ENCODE data around the gene GGT6. TPM values are rescaled to one million over a fixed set of nuclear protein-coding genes. Genes with fewer than 3 reads are reported as not detected.

Gene GGT6
- polyA plus RNA-seq, 1 donor (not counting 4 experiments of a cell fraction or from before 2014, with no cell fraction given): 0.93 TPM

DNA sequence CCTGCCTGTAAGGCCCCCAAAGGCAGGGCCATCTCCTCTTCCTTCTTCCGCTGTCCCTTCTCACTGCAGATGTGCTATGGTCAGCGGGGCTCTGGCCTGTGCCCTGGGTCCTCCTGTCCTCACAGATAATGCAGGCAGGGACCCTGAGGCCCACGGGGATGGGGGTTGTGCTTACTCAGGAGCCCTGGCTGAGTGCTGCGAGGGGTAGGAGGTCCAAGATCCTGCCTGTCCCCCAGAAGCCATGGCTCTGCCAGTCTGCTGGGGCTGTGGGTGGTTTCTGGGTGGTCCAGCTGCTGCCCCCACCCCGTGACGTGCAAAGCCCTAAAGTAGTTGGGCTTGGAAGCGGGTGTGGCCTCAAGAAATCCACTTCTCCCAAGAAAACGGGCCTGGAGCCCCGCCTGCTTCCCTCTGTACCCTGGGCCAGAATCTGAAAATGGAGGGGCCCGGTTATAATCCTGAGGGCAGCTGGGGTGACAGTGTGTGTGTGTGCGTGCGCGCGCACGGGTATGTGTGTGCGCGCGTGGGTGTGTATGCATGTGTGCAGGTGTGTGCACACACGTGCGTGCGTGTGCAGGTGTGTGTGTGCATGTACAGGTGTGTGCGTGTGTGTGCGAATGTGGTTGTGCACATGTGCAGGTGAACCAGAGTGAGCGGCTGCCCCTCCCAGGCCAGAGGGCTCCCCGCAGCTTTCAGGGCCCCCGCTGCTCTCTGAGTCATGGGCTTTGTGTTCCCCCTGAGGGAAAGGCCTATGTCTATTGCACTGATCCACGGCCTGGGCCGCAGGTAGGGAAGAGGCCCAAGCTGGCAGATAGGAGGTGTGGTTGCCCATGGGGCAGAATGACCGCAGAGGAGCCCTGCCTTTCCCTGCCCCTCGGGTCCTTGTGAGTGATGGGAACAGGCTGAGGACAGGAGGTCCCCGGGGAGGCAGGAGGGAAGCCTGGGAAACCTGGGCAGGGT, 47.9 kb downstream of the GGT6 start:
- no peaks in the 10 kb centered on the region for H3K4me1 ChIP-seq (ENCODE audit: control insufficient read depth, extremely low read depth, insufficient read depth, low read length)
- no peaks in the 10 kb centered on the region for H3K79me2 ChIP-seq (ENCODE audit: control insufficient read depth, insufficient read depth, low read length)
- TF ChIP-seq CTCF (optimal IDR thresholded peaks at IDR 0.05 in 1 of 3, IDR thresholded peaks at IDR 0.05 in 1 of 3, conservative IDR thresholded peaks at IDR 0.05 in 1 of 3; ENCODE audit: extremely low read depth in 1 of 3, insufficient read depth in 2 of 3, low read length in 3 of 3): no peak
- TF ChIP-seq EZH2 (IDR thresholded peaks at IDR 0.05; ENCODE audit: low read length): no peak
- FAIRE-seq: no peak
- no peak for DNase-seq (ENCODE audit: low read depth, low spot score)
- H3K9me1 ChIP-seq (ENCODE audit: control insufficient read depth, extremely low read depth, insufficient read depth, low read length): no peaks in the 10 kb centered on the region
- H3K27me3 ChIP-seq (ENCODE audit: control insufficient read depth, extremely low read depth, insufficient read depth, low read length): peaks cover 24% of the 10 kb centered on the region
- H3K9me3 ChIP-seq (ENCODE audit: control insufficient read depth, low read depth, low read length): no peaks in the 10 kb centered on the region
- no peak overlapping the region for H3K27ac ChIP-seq (ENCODE audit: control insufficient read depth, insufficient read depth, low read length)
- H3K9ac ChIP-seq (ENCODE audit: control insufficient read depth, extremely low read depth, insufficient read depth, low read length): no peak overlapping the region
- H2AFZ ChIP-seq (ENCODE audit: control insufficient read depth, low read length): no peak overlapping the region
- no peak overlapping the region for H3K4me2 ChIP-seq (ENCODE audit: control insufficient read depth, extremely low read depth, insufficient read depth, low read depth, low read length)
- dilution Hi-C loops (cut with MboI; ENCODE audit: extremely low pct_ligation_motif_present, low sequenced_read_pairs): no loop called here
- H4K20me1 ChIP-seq (ENCODE audit: control insufficient read depth, extremely low read depth, insufficient read depth, low read length): no peaks in the 10 kb centered on the region
- no peaks in the 10 kb centered on the region for H3K36me3 ChIP-seq (ENCODE audit: control insufficient read depth in 2 of 2, extremely low read depth in 1 of 2, insufficient read depth in 2 of 2, low read length in 2 of 2)
- no peak overlapping the region for H3K4me3 ChIP-seq (ENCODE audit: control insufficient read depth in 2 of 3, extremely low read depth in 1 of 3, insufficient read depth in 2 of 3, low read depth in 1 of 3, low read length in 3 of 3)

DNA sequence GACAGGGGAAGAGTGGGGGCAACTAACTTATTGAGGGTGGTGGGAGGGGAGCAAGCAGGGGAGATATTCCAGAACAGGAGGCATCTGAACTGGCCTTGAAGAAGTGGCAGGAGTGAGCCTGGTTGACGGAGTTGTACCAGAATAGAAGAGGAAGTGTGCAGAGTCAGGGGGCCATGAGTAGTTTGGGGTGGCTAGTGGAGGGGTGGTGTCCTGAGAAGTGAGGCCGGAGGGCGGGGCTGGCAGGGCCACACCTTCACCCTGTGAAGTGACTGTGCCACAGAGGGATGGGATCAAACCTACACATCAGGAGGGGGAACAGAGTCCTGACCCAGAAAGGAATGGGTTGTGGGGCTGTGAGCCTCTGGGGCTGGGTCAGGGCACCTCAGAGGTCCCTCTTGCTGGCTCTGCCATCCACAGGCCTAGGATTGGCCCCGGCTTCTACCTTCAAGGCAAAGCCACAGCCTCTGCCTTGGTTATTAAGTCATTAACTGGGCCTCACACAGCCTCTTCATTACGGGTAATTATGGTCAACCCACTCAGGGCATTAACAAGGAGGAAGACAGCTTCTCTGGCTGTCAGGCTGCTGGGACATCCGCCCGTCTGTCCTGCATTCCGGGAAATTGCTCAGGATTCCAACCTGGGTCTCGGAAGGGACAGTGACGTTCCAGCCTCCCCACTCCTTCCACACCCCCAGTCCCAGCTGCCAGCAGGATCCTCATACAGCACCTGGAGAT, 49.0 kb downstream of the GGT6 start:
- no peak for TF ChIP-seq CTCF (optimal IDR thresholded peaks at IDR 0.05 in 1 of 3, IDR thresholded peaks at IDR 0.05 in 1 of 3, conservative IDR thresholded peaks at IDR 0.05 in 1 of 3; ENCODE audit: extremely low read depth in 1 of 3, insufficient read depth in 2 of 3, low read length in 3 of 3)
- TF ChIP-seq EZH2 (IDR thresholded peaks at IDR 0.05; ENCODE audit: low read length): no peak
- Histone ChIP-seq H3K4me3 (ENCODE audit: control insufficient read depth in 2 of 3, extremely low read depth in 1 of 3, insufficient read depth in 2 of 3, low read depth in 1 of 3, low read length in 3 of 3) (no peak overlapping the region), H3K27me3 (ENCODE audit: control insufficient read depth, extremely low read depth, insufficient read depth, low read length) (peaks cover 21% of the 10 kb centered on the region), H3K36me3 (ENCODE audit: control insufficient read depth in 2 of 2, extremely low read depth in 1 of 2, insufficient read depth in 2 of 2, low read length in 2 of 2) (no peaks in the 10 kb centered on the region), H3K4me2 (ENCODE audit: control insufficient read depth, extremely low read depth, insufficient read depth, low read depth, low read length) (no peak overlapping the region), H4K20me1 (ENCODE audit: control insufficient read depth, extremely low read depth, insufficient read depth, low read length) (no peaks in the 10 kb centered on the region), H3K9ac (ENCODE audit: control insufficient read depth, extremely low read depth, insufficient read depth, low read length) (no peak overlapping the region), H3K4me1 (ENCODE audit: control insufficient read depth, extremely low read depth, insufficient read depth, low read length) (no peaks in the 10 kb centered on the region), H3K79me2 (ENCODE audit: control insufficient read depth, insufficient read depth, low read length) (no peaks in the 10 kb centered on the region), H2AFZ (ENCODE audit: control insufficient read depth, low read length) (no peak overlapping the region), H3K9me3 (ENCODE audit: control insufficient read depth, low read depth, low read length) (no peaks in the 10 kb centered on the region), H3K9me1 (ENCODE audit: control insufficient read depth, extremely low read depth, insufficient read depth, low read length) (no peaks in the 10 kb centered on the region), H3K27ac (ENCODE audit: control insufficient read depth, insufficient read depth, low read length) (no peak overlapping the region)
- dilution Hi-C loops (cut with MboI; ENCODE audit: extremely low pct_ligation_motif_present, low sequenced_read_pairs): no loop called here
- DNase-seq (ENCODE audit: low read depth, low spot score) (no peak), FAIRE-seq (no peak)

Measured in keratinocyte (primary cell).